Omental fat pad (tissue), 4 donors: Measurements from ENCODE around the gene NUCB1. TPM values are rescaled to one million over a fixed set of nuclear protein-coding genes. Genes with fewer than 3 reads are reported as not detected.
A peak's percentile ranks its signal among the peaks of the same experiment; 100 is the strongest.

ENCODE experiments used
- ATAC-seq: fragments of 150-250 bp; one replicate; pipeline ENCODE4 v1.9.1; 2016; ENCODE audit warnings: mild to moderate bottlenecking, moderate library complexity; ENCODE audit not compliant: low FRiP score
- DNase-seq: peaks from one replicate; pipeline ENCODE4 v3.0.0-alpha.2; 2019; ENCODE audit warnings: low spot score
- CTCF ChIP-seq, 3 donors: fragments of 450-650 bp; IDR thresholded peaks; one replicate each; pipeline ENCODE4 v1.5.1; 2016 to 2017; ENCODE audit warnings: antibody characterized with exemption in 3 of 3, mild to moderate bottlenecking in 3 of 3, moderate library complexity in 2 of 3
- total RNA-seq, 4 donors: library from RNA; depleted of rRNA; stranded (reverse); fragments of >200 nt; gene quantifications; one replicate each; pipeline ENCODE4 v1.1.0, GENCODE V29; 2016

Gene NUCB1
- total RNA-seq, 4 donors from 2014 or later, result 197 to 280 (median 253) TPM

GRCh38 chr19:48859711-48860572, 40.2 kb upstream of the NUCB1 start:
- DNase-seq (no peak), ATAC-seq (peak; percentile 30)
- TF ChIP-seq CTCF (IDR thresholded peaks at IDR 0.05), result no peak

- no peak for DNase-seq
- no peak for ATAC-seq
- TF ChIP-seq CTCF (IDR thresholded peaks at IDR 0.05), result no peak
These were observed 38.8 kb upstream of the NUCB1 start for GRCh38 chr19:48861313-48861712.

- no peak for ATAC-seq
- no peak for TF ChIP-seq CTCF (IDR thresholded peaks at IDR 0.05)
- DNase-seq, result no peak
These were observed 37.3 kb upstream of the NUCB1 start for GRCh38 chr19:48862827-48863226.

- no peak for DNase-seq
- TF ChIP-seq CTCF (IDR thresholded peaks at IDR 0.05), result no peak
- ATAC-seq, result no peak
These were observed 33.4 kb upstream of the NUCB1 start for GRCh38 chr19:48866692-48867091.

GRCh38 chr19:48867123-48867745, 32.9 kb upstream of the NUCB1 start:
- DNase-seq (no peak), ATAC-seq (no peak)
- TF ChIP-seq CTCF (IDR thresholded peaks at IDR 0.05), result no peak

- DNase-seq, result no peak
- TF ChIP-seq CTCF (IDR thresholded peaks at IDR 0.05), result no peak
- no peak for ATAC-seq
These were observed 32.4 kb upstream of the NUCB1 start for GRCh38 chr19:48867746-48868113.
